Measurements from ENCODE around the gene METTL27.
A peak's percentile ranks its signal among the peaks of the same experiment; 100 is the strongest.

Gene METTL27

DNA sequence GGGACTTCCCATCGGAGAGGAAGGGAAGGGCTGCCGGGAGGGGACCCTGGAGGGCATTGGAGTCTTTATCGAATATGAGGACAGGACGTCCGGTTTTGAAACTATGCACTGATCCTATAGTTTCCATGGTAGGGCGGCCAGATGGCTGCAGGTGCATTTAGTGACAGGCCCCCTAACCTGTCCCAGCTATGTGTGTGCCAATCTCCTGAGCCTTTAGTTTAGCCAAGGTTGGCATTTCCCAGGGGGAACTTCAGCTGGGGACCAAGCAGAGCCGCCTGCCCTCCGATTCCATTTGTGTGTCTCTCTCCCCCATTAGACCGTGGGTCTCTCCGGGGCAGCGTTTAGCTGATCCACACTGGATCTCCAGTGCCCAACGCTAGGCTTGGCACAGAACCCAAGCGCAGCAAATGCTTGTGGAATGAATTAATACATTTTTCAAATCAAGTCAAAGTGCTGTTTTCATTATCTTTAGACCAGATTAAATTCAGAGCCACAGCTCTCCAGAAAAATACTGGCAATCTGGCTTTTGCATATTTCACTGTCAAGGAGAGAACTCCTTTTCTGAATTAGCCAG is 38.5 kb upstream of the METTL27 start:
- Histone ChIP-seq H3K4me3 (ENCODE audit: low read length) (peak overlapping the region; percentile 64), H3K9ac (ENCODE audit: low read length) (peak overlapping the region; percentile 68), H3K4me1 (ENCODE audit: control insufficient read depth, insufficient read depth, low read length) (peaks cover 27% of the 10 kb centered on the region), H3K36me3 (ENCODE audit: control insufficient read depth, insufficient read depth, low read length, severe bottlenecking) (no peaks in the 10 kb centered on the region), H3K27me3 (replicated peaks; ENCODE audit: control insufficient read depth, insufficient read depth, low read length) (no peaks in the 10 kb centered on the region), H3K9me3 (ENCODE audit: control insufficient read depth, low read length) (no peaks in the 10 kb centered on the region)
- no peak for DNase-seq (ENCODE audit: low read depth)

- peaks cover 27% of the 10 kb centered on the region for H3K4me1 ChIP-seq (ENCODE audit: control insufficient read depth, insufficient read depth, low read length)
- H3K4me3 ChIP-seq (ENCODE audit: low read length) = peak overlapping the region; percentile 64
- H3K9me3 ChIP-seq (ENCODE audit: control insufficient read depth, low read length) = no peaks in the 10 kb centered on the region
- peak; percentile 52 for DNase-seq (ENCODE audit: low read depth)
- H3K9ac ChIP-seq (ENCODE audit: low read length) = peak overlapping the region; percentile 68
- no peaks in the 10 kb centered on the region for H3K27me3 ChIP-seq (replicated peaks; ENCODE audit: control insufficient read depth, insufficient read depth, low read length)
- no peaks in the 10 kb centered on the region for H3K36me3 ChIP-seq (ENCODE audit: control insufficient read depth, insufficient read depth, low read length, severe bottlenecking)
Measured at GRCh38 chr7:73879977-73880681, 37.8 kb upstream of the METTL27 start.

GRCh38 chr7:73876973-73877372 is 34.7 kb upstream of the METTL27 start:
- H3K4me3 ChIP-seq (ENCODE audit: low read length) = no peak overlapping the region

GRCh38 chr7:73876361-73876760 is 34.0 kb upstream of the METTL27 start:
- DNase-seq (ENCODE audit: low read depth) = no peak
- Histone ChIP-seq H3K4me1 (ENCODE audit: control insufficient read depth, insufficient read depth, low read length) (peaks cover 36% of the 10 kb centered on the region), H3K4me3 (ENCODE audit: low read length) (no peak overlapping the region), H3K9me3 (ENCODE audit: control insufficient read depth, low read length) (no peaks in the 10 kb centered on the region), H3K36me3 (ENCODE audit: control insufficient read depth, insufficient read depth, low read length, severe bottlenecking) (no peaks in the 10 kb centered on the region), H3K27me3 (replicated peaks; ENCODE audit: control insufficient read depth, insufficient read depth, low read length) (no peaks in the 10 kb centered on the region), H3K9ac (ENCODE audit: low read length) (no peak overlapping the region)

More at GRCh38 chr7:73876973-73877372, 34.7 kb upstream of the METTL27 start:
- Histone ChIP-seq H3K9ac (ENCODE audit: low read length) (no peak overlapping the region), H3K27me3 (replicated peaks; ENCODE audit: control insufficient read depth, insufficient read depth, low read length) (no peaks in the 10 kb centered on the region), H3K36me3 (ENCODE audit: control insufficient read depth, insufficient read depth, low read length, severe bottlenecking) (no peaks in the 10 kb centered on the region), H3K9me3 (ENCODE audit: control insufficient read depth, low read length) (no peaks in the 10 kb centered on the region), H3K4me1 (ENCODE audit: control insufficient read depth, insufficient read depth, low read length) (peaks cover 34% of the 10 kb centered on the region)
- no peak for DNase-seq (ENCODE audit: low read depth)

DNA sequence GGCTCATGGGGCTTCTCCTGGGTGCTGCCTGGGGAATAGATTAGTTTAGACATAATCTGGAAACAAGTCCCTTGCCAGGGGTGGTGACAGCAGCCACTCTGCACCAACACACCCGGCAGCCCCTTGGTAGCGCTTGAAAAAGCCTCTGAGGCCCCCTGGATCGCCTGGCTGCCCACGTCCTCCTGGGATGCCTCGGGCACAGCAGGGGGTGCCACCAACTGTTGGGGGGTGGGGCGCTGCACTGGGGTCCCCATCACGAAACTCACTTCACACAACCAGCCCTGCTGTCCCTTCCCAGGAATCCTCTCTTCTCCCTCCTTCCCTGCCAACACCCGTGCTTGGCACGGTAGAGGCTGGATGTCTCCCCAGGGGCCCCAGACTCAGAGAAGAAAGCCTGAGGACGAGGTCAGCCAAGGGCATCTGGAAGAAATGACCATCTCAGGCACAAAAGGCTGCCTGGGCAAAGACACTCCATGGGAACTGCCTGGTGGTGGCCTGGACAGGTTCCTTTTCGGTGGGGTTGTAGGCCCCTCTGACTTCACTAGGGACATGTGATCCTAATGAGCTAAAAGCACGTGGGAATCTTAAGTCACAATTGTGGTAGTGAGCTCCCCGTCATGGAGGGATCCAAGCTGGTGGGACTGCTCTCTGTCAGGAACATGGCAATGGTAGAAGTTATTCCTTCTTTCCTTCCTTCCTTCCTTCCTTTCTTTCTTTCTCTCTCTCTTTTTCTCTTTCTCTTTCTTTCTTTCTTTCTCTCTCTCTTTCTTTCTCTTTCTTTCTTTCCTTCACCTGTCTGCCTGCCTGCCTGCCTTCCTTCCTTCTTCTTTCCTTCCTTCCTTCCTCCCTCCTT is 30.0 kb upstream of the METTL27 start:
- no peak for DNase-seq (ENCODE audit: low read depth)
- Histone ChIP-seq H3K9ac (ENCODE audit: low read length) (peak overlapping the region; percentile 5), H3K36me3 (ENCODE audit: control insufficient read depth, insufficient read depth, low read length, severe bottlenecking) (no peaks in the 10 kb centered on the region), H3K4me1 (ENCODE audit: control insufficient read depth, insufficient read depth, low read length) (peaks cover 23% of the 10 kb centered on the region), H3K4me3 (ENCODE audit: low read length) (no peak overlapping the region), H3K9me3 (ENCODE audit: control insufficient read depth, low read length) (no peaks in the 10 kb centered on the region), H3K27me3 (replicated peaks; ENCODE audit: control insufficient read depth, insufficient read depth, low read length) (no peaks in the 10 kb centered on the region)

GRCh38 chr7:73871163-73872011 is 29.1 kb upstream of the METTL27 start:
- Histone ChIP-seq H3K4me1 (ENCODE audit: control insufficient read depth, insufficient read depth, low read length) (peaks cover 23% of the 10 kb centered on the region), H3K27me3 (replicated peaks; ENCODE audit: control insufficient read depth, insufficient read depth, low read length) (no peaks in the 10 kb centered on the region), H3K9ac (ENCODE audit: low read length) (peak overlapping the region; percentile 5), H3K9me3 (ENCODE audit: control insufficient read depth, low read length) (no peaks in the 10 kb centered on the region), H3K36me3 (ENCODE audit: control insufficient read depth, insufficient read depth, low read length, severe bottlenecking) (no peaks in the 10 kb centered on the region), H3K4me3 (ENCODE audit: low read length) (no peak overlapping the region)
- DNase-seq (ENCODE audit: low read depth) = no peak

GRCh38 chr7:73870041-73870492 is 27.8 kb upstream of the METTL27 start:
- H3K36me3 ChIP-seq (ENCODE audit: control insufficient read depth, insufficient read depth, low read length, severe bottlenecking) = no peaks in the 10 kb centered on the region
- no peak overlapping the region for H3K9ac ChIP-seq (ENCODE audit: low read length)
- no peak for DNase-seq (ENCODE audit: low read depth)
- H3K4me1 ChIP-seq (ENCODE audit: control insufficient read depth, insufficient read depth, low read length) = peaks cover 23% of the 10 kb centered on the region
- H3K27me3 ChIP-seq (replicated peaks; ENCODE audit: control insufficient read depth, insufficient read depth, low read length) = no peaks in the 10 kb centered on the region
- no peaks in the 10 kb centered on the region for H3K9me3 ChIP-seq (ENCODE audit: control insufficient read depth, low read length)
- no peak overlapping the region for H3K4me3 ChIP-seq (ENCODE audit: low read length)

GRCh38 chr7:73869011-73869798 is 26.9 kb upstream of the METTL27 start:
- Histone ChIP-seq H3K27me3 (replicated peaks; ENCODE audit: control insufficient read depth, insufficient read depth, low read length) (no peaks in the 10 kb centered on the region), H3K9me3 (ENCODE audit: control insufficient read depth, low read length) (no peaks in the 10 kb centered on the region), H3K9ac (ENCODE audit: low read length) (no peak overlapping the region), H3K4me3 (ENCODE audit: low read length) (no peak overlapping the region), H3K36me3 (ENCODE audit: control insufficient read depth, insufficient read depth, low read length, severe bottlenecking) (no peaks in the 10 kb centered on the region), H3K4me1 (ENCODE audit: control insufficient read depth, insufficient read depth, low read length) (peaks cover 23% of the 10 kb centered on the region)
- no peak for DNase-seq (ENCODE audit: low read depth)

DNA sequence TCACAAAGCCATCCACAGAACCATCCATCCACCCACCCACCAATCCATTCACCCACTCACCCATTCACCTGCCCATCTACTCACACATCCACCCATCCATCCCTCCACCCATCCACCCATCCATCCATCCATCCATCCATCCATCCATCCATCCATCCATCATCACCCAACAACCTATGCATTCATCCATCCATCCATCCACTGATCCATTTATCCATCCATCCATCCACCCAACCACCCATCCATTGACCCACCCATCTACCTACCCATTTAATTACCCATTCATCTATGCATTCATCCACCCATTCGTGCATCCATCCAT is 24.1 kb upstream of the METTL27 start:
- DNase-seq (ENCODE audit: low read depth) = no peak
- no peaks in the 10 kb centered on the region for H3K9me3 ChIP-seq (ENCODE audit: control insufficient read depth, low read length)
- no peaks in the 10 kb centered on the region for H3K36me3 ChIP-seq (ENCODE audit: control insufficient read depth, insufficient read depth, low read length, severe bottlenecking)
- no peaks in the 10 kb centered on the region for H3K27me3 ChIP-seq (replicated peaks; ENCODE audit: control insufficient read depth, insufficient read depth, low read length)
- H3K9ac ChIP-seq (ENCODE audit: low read length) = no peak overlapping the region
- H3K4me1 ChIP-seq (ENCODE audit: control insufficient read depth, insufficient read depth, low read length) = peaks cover 11% of the 10 kb centered on the region
- no peak overlapping the region for H3K4me3 ChIP-seq (ENCODE audit: low read length)

DNA sequence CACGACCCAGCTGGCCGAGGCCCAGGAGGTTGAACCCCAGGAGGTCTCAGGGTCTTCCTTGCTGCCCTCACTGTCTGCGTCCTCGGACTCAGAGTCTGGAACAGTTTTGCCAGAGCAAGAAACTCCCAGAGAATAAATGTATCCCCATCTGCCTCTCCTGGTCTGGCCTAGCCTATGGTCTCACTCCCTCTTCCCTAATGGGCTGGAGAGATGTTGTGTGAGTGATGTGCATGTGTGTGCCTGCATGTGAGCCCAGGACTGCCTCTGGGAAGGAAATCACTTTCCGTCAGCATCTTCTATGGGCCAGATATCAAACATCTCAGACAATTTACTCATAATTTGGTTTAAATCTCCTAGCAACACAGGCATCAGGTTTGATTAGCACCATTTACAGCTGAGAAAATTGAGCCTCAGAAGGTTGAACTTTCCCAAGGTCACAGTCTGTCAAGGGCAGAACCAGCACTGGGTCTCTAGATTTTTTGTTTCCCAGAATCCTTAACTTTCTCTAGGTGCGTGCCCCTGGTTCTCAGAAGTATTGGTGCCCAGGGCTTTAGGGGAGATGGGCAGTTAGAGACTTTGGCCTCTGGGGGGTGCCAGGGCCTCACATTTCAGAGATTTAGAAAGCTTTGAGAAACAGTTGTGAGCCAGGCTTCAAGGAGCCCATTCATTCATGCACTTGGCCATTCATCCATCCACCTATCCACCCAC is 23.6 kb upstream of the METTL27 start:
- H3K4me1 ChIP-seq (ENCODE audit: control insufficient read depth, insufficient read depth, low read length) = peaks cover 6% of the 10 kb centered on the region
- DNase-seq (ENCODE audit: low read depth) = peak; percentile 90
- no peaks in the 10 kb centered on the region for H3K36me3 ChIP-seq (ENCODE audit: control insufficient read depth, insufficient read depth, low read length, severe bottlenecking)
- no peaks in the 10 kb centered on the region for H3K27me3 ChIP-seq (replicated peaks; ENCODE audit: control insufficient read depth, insufficient read depth, low read length)
- no peak overlapping the region for H3K4me3 ChIP-seq (ENCODE audit: low read length)
- H3K9me3 ChIP-seq (ENCODE audit: control insufficient read depth, low read length) = no peaks in the 10 kb centered on the region
- no peak overlapping the region for H3K9ac ChIP-seq (ENCODE audit: low read length)
